ENCODE data around the gene CDKL1.
"Not testable (repeated sequence)": the region's sequence is repeated elsewhere in the genome, so short reads cannot be mapped to it uniquely, and the experiment has no call there.

The CDKL1 gene

DNA sequence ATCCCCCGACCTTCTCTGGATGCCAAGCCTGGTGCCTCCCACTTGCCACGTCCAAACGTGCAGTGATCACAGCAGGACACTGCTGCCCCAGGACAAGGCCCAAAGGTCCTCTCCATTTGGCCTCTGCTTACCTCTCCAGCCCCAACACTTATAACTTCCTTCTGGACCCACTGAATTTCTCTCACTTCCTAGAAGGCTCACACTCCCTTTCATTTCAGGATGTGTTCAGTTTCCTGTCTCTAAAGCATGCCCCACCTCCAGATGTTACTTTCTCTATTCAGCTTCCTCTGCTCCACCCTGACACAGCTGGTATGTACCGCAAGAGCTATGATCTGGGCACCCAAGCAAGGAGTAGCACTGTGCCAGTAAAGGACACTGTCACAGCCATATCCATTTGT lies 33.0 kb downstream of the CDKL1 start:
- TF ChIP-seq, protein P1, sequence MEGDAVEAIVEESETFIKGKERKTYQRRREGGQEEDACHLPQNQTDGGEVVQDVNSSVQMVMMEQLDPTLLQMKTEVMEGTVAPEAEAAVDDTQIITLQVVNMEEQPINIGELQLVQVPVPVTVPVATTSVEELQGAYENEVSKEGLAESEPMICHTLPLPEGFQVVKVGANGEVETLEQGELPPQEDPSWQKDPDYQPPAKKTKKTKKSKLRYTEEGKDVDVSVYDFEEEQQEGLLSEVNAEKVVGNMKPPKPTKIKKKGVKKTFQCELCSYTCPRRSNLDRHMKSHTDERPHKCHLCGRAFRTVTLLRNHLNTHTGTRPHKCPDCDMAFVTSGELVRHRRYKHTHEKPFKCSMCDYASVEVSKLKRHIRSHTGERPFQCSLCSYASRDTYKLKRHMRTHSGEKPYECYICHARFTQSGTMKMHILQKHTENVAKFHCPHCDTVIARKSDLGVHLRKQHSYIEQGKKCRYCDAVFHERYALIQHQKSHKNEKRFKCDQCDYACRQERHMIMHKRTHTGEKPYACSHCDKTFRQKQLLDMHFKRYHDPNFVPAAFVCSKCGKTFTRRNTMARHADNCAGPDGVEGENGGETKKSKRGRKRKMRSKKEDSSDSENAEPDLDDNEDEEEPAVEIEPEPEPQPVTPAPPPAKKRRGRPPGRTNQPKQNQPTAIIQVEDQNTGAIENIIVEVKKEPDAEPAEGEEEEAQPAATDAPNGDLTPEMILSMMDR (IDR thresholded peaks at IDR 0.05; ENCODE audit: insufficient read depth, missing control alignments), result no peak
- no peak for DNase-seq (ENCODE audit: insufficient read length, low spot score)
- FAIRE-seq, result no peak

DNA sequence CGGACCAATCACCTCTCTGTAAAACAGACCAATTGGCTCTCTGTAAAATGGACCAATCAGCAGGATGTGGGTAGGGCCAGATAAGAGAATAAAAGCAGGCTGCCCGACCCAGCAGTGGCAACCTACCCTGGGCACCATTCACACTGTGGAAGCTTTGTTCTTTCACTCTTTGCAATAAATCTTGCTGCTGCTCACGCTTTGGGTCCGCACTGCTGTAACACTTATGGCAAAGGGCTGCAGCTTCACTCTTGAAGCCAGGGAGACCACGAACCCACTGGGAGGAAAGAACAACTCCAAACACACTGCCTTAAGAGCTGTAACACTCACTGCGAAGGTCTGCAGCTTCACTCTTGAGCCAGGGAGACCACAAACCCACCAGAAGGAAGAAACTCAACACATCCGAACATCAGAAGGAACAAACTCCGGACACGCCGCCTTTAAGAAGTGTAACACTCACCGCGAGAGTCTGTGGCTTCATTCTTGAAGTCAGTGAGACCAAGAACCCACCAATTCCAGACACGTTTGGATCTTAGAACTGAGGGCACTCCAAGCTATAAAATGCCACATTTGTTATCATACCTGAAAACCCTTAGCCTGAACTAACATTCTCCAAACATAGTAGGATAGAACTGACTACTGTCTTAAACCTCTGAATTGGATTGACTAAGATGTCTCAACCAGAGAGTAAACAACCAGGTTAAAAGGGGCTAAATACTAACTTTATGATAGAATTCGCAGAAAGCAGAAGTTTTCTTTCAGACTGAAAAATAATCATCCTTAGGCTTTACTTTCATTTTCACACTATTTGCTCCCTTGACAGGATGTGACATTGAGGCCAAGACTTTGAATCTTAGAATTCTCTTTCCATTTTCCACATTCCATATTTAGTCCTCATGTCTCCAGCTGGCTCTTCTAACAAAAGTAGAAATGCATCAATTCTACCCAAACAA lies 33.6 kb downstream of the CDKL1 start:
- DNase-seq (ENCODE audit: insufficient read length, low spot score), result no peak
- TF ChIP-seq, protein P1 (IDR thresholded peaks at IDR 0.05; ENCODE audit: insufficient read depth, missing control alignments), result no peak
- no peak for FAIRE-seq

DNA sequence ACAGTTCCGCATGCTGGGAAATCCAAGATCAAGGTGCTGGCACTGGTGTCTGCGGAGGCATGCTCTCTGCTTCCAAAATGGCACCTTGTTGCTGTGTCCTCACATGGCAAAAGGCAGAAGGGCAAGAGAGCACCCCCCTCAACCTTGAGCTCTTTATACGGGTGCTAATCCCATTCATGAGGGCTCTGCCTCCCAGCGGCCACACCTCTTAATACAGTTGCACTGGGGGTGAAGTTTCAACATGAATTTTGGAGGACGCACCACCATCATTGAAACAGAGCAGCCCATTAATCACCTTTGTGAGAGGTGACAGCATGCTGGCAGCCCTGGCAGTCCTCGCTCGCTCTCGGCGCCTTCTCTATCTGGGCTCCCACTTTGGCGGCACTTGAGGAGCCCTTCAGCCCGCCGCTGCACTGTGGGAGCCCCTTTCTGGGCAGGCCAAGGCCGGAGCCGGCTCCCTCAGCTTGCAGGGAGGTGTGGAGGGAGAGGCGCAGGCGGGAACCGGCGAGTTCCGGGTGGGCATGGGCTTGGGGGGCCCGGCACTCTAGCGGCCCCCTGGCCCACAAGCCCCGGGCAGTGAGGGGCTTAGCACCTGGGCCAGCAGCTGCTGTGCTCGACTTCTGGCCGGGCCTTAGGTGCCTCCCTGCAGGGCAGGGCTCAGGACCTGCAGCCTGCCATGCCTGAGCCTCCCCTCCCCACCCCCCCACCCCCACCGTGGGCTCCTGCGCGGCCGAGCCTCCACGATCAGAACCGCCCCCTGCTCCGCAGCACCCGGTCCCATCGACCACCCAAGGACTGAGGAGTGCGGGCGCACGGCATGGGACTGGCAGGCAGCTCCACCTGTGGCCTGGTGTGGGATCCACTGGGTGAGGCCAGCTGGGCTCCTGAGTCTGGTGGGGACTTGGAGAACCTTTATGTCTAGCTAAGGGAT lies 34.9 kb downstream of the CDKL1 start:
- not testable (repeated sequence) for DNase-seq (ENCODE audit: insufficient read length, low spot score); FAIRE-seq

DNA sequence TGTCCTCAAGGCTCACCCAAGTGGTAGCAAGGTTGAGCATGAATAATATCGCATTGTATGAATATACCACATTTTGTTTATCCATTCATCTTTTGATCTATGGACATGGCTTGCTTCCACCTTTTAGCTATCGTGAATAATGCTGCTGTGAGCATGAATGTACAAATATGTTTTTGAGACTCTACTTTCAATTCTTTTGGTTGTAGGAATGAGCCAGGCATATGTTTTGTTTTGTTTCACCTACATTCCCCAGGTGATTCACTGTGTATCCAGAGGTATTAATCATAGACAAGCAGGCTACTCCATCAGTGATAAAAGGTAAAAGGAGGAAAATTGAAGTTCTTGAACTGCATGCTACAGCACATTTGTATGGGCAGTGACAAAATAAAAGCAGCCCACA lies 35.8 kb downstream of the CDKL1 start:
- TF ChIP-seq, protein P1 (IDR thresholded peaks at IDR 0.05; ENCODE audit: insufficient read depth, missing control alignments), result no peak
- no peak for FAIRE-seq
- no peak for DNase-seq (ENCODE audit: insufficient read length, low spot score)

DNA sequence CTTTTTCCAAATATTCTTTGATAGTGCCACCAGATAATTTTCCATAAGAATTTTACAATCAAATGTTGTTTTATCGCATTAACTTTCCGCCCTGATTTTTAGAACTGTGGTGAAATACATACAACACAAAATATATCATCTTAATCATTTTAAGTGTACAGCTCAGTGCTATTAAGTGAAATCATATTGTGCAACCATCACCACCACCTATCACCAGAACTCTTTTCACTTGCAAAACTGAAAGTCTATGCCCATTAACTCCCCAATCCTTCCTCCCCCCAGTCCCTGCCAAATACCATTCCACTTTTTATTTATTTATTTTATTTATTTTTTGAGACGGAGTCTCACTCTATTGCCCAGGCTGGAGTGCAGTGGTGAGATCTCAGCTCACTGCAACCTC lies 36.6 kb downstream of the CDKL1 start:
- DNase-seq (ENCODE audit: insufficient read length, low spot score) (no peak), FAIRE-seq (no peak)
- TF ChIP-seq, protein P1 (IDR thresholded peaks at IDR 0.05; ENCODE audit: insufficient read depth, missing control alignments), result no peak

DNA sequence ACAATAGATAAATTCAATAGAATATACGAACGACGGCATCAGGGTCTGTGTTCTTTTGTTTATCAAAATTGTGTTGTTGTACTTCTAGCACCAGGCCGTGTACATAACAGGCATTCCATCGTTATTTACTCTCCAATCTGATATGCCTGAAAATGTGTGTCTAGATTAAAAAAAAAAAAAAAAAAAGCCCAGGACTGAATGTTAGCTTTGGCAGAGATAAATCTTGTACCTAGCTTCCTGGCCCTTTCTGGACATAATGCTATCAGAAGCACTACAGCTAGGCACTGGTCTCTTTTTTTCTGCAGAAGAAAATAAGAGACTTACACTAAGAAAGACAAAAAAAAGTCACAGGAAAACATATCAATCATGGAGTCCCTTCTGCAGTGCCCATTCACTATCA lies 37.0 kb downstream of the CDKL1 start:
- TF ChIP-seq, protein P1 (IDR thresholded peaks at IDR 0.05; ENCODE audit: insufficient read depth, missing control alignments), result no peak
- DNase-seq (ENCODE audit: insufficient read length, low spot score) (no peak), FAIRE-seq (no peak)

DNA sequence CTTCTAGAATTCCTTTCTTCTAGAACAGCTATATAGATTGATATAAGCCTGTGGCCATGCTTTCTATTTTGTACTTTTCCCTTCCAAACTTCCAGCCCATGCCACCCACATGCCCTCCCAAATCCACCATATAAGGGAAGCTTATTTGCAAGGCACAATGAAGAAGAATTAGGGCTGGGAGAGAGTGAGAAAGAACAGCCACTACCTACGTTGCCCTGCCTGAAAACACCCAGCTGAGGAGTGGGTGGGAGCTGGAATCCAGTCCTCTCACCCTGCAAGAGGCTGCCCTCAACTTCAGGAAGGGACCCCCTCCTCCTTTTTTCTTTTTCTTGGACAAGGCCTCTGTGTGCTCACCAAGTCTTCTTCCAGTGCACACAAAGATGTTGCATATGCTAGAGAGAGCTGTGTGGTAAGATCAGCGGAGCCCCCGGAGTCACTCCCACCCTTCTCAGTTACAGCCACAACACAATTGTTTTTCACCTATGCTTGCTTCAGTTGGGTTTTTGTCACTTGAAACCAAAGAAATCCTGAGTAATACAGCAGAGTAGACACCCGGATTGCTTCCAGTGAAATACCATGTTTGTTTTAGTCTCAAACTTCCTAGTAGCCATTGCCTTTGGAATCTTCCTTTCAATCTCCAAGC lies 38.8 kb downstream of the CDKL1 start:
- TF ChIP-seq, protein P1 (IDR thresholded peaks at IDR 0.05; ENCODE audit: insufficient read depth, missing control alignments), result no peak
- DNase-seq (ENCODE audit: insufficient read length, low spot score) (no peak), FAIRE-seq (no peak)

Measured in D721Med (cell line).